Endothelial cell of umbilical vein (primary cell): ENCODE measurements around the gene OSBPL1A. TPM values are rescaled to one million over a fixed set of nuclear protein-coding genes. Genes with fewer than 3 reads are reported as not detected.

Experiments used
- BruUV-seq: library from RNA; stranded (reverse); fragments of 400-500 nt; replicated peaks from 2 replicates; lab custom pipeline; 2021; lab: Mats Ljungman, UMichigan
- CTCF ChIA-PET: fragments of 300-600, 350-600 bp; sonication (Branson Sonifier 250); formaldehyde crosslinking; loops from one replicate; lab custom pipeline; 2021; ENCODE audit warnings: antibody characterized with exemption, inconsistent platforms; lab: Charles Lee
- POLR2A ChIA-PET: fragments of 300-600, 350-600 bp; sonication (Branson Sonifier 250); formaldehyde crosslinking; loops from one replicate; lab custom pipeline; 2021; ENCODE audit warnings: antibody characterized with exemption, inconsistent platforms; lab: Charles Lee
- DNase-seq: peaks from one replicate; pipeline ENCODE4 v3.0.0-alpha.2; 2011; ENCODE audit warnings: low read depth, low spot score
- FAIRE-seq: peaks from 2 replicates; lab custom pipeline; 2011; peaks lifted over from hg19 to GRCh38; lab: Jason Lieb, UNC
- H2AFZ ChIP-seq: 2 replicates; pipeline ENCODE4 v1.6.0; 2012; ENCODE audit warnings: low read depth, low read length, control low read depth, inconsistent platforms
- H3K27ac ChIP-seq: 2 replicates; pipeline ENCODE4 v1.5.1; 2011; ENCODE audit warnings: low read depth, mild to moderate bottlenecking, control low read depth, low read length, moderate library complexity; ENCODE audit not compliant: insufficient read depth
- H3K27me3 ChIP-seq, 2 experiments: 2 replicates each; pipeline versions ENCODE4 v1.6.0 to v1.6.1; 2011; ENCODE audit warnings: low read length in 2 of 2, mixed read lengths in 1 of 2; ENCODE audit not compliant: control insufficient read depth in 2 of 2, insufficient read depth in 2 of 2
- H3K36me3 ChIP-seq, 2 experiments: 2 replicates in 1 of 2; 3 replicates in 1 of 2; pipeline ENCODE4 v1.5.1; 2011; ENCODE audit warnings: low read length in 2 of 2, mild to moderate bottlenecking in 1 of 2, moderate library complexity in 1 of 2; ENCODE audit not compliant: control insufficient read depth in 2 of 2, insufficient read depth in 2 of 2; ENCODE audit errors: extremely low read depth in 1 of 2
- H3K4me1 ChIP-seq: 3 replicates; pipeline ENCODE4 v1.5.1; 2011; ENCODE audit warnings: mild to moderate bottlenecking, low read length; ENCODE audit not compliant: control insufficient read depth, insufficient read depth; ENCODE audit errors: extremely low read depth
- H3K4me2 ChIP-seq: 2 replicates; pipeline ENCODE4 v1.6.1; 2011; ENCODE audit warnings: low read length, control low read depth, mixed read lengths; ENCODE audit not compliant: insufficient read depth
- H3K4me3 ChIP-seq, 3 experiments: fragments of 200-600 bp in 1 of 3; sonication (generic), shearing (Covaris generic) in 1 of 3; replicated peaks in 1 of 3; 2 replicates each; pipeline ENCODE4 v1.5.1; 2011 to 2016; ENCODE audit warnings: control low read depth in 3 of 3, low read length in 3 of 3, mild to moderate bottlenecking in 2 of 3, inconsistent platforms in 1 of 3, low read depth in 1 of 3, moderate library complexity in 1 of 3; ENCODE audit not compliant: insufficient read depth in 1 of 3
- H3K79me2 ChIP-seq: 2 replicates; pipeline ENCODE4 v1.6.0; 2012; ENCODE audit warnings: low read length, inconsistent platforms; ENCODE audit not compliant: control insufficient read depth, insufficient read depth
- H3K9ac ChIP-seq: replicated peaks from 2 replicates; pipeline ENCODE3; 2011; ENCODE audit warnings: low read length, control low read depth; ENCODE audit not compliant: insufficient read depth; ENCODE audit errors: extremely low read depth
- H3K9me1 ChIP-seq: replicated peaks from 3 replicates; pipeline ENCODE4 v1.6.0; 2011; ENCODE audit warnings: mild to moderate bottlenecking, low read length; ENCODE audit not compliant: control insufficient read depth, insufficient read depth; ENCODE audit errors: extremely low read depth
- H3K9me3 ChIP-seq: replicated peaks from 2 replicates; pipeline ENCODE4 v1.5.1; 2012; ENCODE audit warnings: low read length, inconsistent platforms; ENCODE audit not compliant: control insufficient read depth, insufficient read depth
- H4K20me1 ChIP-seq: replicated peaks from 2 replicates; pipeline ENCODE3; 2011; ENCODE audit warnings: mild to moderate bottlenecking, low read length; ENCODE audit not compliant: control insufficient read depth, insufficient read depth; ENCODE audit errors: extremely low read depth
- CTCF ChIP-seq, 2 donors: IDR thresholded peaks; 1 replicate in 1 of 2; 2 replicates in 1 of 2; pipeline ENCODE4 v1.5.1; 2011; ENCODE audit warnings: low read length in 2 of 2, mild to moderate bottlenecking in 2 of 2, moderate library complexity in 2 of 2, control low read depth in 1 of 2, inconsistent platforms in 1 of 2, low read depth in 1 of 2; ENCODE audit not compliant: insufficient read depth in 1 of 2; ENCODE audit errors: extremely low read depth in 1 of 2
- EZH2 ChIP-seq: IDR thresholded peaks from 2 replicates; pipeline ENCODE4 v1.6.1; 2012; ENCODE audit warnings: borderline replicate concordance, low read depth, mild to moderate bottlenecking, moderate library complexity, low read length, inconsistent platforms; ENCODE audit not compliant: severe bottlenecking
- FOS ChIP-seq: IDR thresholded peaks from 2 replicates; pipeline ENCODE4 v1.6.1; 2011; ENCODE audit warnings: mild to moderate bottlenecking, low read length, moderate library complexity, borderline replicate concordance; ENCODE audit not compliant: insufficient read depth
- GATA2 ChIP-seq: IDR thresholded peaks from 2 replicates; pipeline ENCODE4 v1.7.0; 2011; ENCODE audit warnings: low read depth, mild to moderate bottlenecking, moderate library complexity, mixed read lengths, low read length; ENCODE audit not compliant: insufficient read length, insufficient read depth
- MYC ChIP-seq: IDR thresholded peaks from one replicate; pipeline ENCODE4 v1.6.1; 2011; ENCODE audit warnings: mild to moderate bottlenecking, low read depth, low read length
- POLR2A ChIP-seq: IDR thresholded peaks from 2 replicates; pipeline ENCODE4 v1.6.1; 2012; ENCODE audit warnings: low read depth, mild to moderate bottlenecking, control low read depth, low read length
- POLR2AphosphoS5 ChIP-seq: IDR thresholded peaks from 2 replicates; pipeline ENCODE4 v1.6.1; 2012; ENCODE audit warnings: low read depth, mild to moderate bottlenecking, control low read depth, low read length, moderate library complexity; ENCODE audit not compliant: insufficient read depth
- dilution Hi-C: fragments of 300-500 bp; cut with MboI; formaldehyde crosslinking; loops from one replicate; pipeline ENCODE4 v1.15.0; 2019; ENCODE audit warnings: low sequenced_read_pairs; ENCODE audit not compliant: extremely low pct_ligation_motif_present
- intact Hi-C: fragments of 100-400 bp; cut with micrococcal nuclease; formaldehyde crosslinking; loops from one replicate; pipeline ENCODE4 v1.10.0; 2022
- polyA plus RNA-seq, 4 experiments: library from polyadenylated mRNA; depleted of rRNA in 3 of 4; stranded (reverse) in 3 of 4; unstranded in 1 of 4; fragments of >200 nt; gene quantifications; 2 replicates each; pipeline versions ENCODE4 v1.2.1 to v1.2.3, GENCODE V29; 2011 to 2012; ENCODE audit warnings: missing spikeins in 1 of 4
- total RNA-seq: library from RNA; stranded (reverse); gene quantifications from 2 replicates; pipeline ENCODE4 v1.2.3, GENCODE V29; 2021
- TF ChIP-seq, protein P1 (sequence below): IDR thresholded peaks from 2 replicates; pipeline ENCODE4 v1.6.1; 2011; ENCODE audit not compliant: insufficient read depth, insufficient read length

The OSBPL1A gene
- total and polyA plus RNA-seq, 2 donors (not counting 3 experiments of a cell fraction or from before 2014, with no cell fraction given), result 6.4 to 16.5 TPM

DNA sequence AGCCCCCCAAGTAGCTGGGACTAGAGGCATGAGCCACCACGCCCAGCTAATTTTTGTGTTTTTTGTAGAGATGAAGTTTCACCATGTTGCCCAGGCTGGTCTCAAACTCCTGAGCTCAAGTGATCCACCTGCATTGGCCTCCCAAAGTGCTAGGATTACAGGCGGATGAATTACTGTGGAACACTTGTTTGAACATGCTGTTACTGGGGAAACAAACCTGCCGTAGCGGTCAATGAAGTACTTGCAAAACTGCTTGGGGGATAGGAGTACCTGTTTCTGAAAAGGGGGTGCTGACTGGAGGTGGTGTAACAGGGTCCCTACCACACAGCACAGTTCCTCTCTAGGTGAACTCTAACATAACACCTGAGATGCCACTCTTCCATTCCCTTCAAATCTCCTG is 22.9 kb upstream of the OSBPL1A start:
- H3K36me3 ChIP-seq, result no peaks in the 10 kb centered on the region
- H2AFZ ChIP-seq, result no peak overlapping the region
- H3K4me3 ChIP-seq, result no peak overlapping the region
- ChIA-PET CTCF (no interaction called here), POLR2A (no interaction called here)
- dilution Hi-C loops (no loop called here), intact Hi-C loops (no loop called here)
- no peak overlapping the region for H3K4me2 ChIP-seq
- no peak overlapping the region for H3K27ac ChIP-seq
- H3K79me2 ChIP-seq, result no peaks in the 10 kb centered on the region
- H3K9me1 ChIP-seq, result no peaks in the 10 kb centered on the region
- no peaks in the 10 kb centered on the region for H3K4me1 ChIP-seq
- no TSS peak for BruUV-seq
- TF ChIP-seq POLR2A (no peak), GATA2 (no peak), EZH2 (no peak), POLR2AphosphoS5 (no peak), FOS (no peak), MYC (no peak), CTCF (IDR thresholded peaks at IDR 0.05; ENCODE audit: extremely low read depth in 1 of 2, insufficient read depth in 1 of 2, low read depth in 1 of 2, low read length in 2 of 2) (no peak)
- TF ChIP-seq, protein P1, sequence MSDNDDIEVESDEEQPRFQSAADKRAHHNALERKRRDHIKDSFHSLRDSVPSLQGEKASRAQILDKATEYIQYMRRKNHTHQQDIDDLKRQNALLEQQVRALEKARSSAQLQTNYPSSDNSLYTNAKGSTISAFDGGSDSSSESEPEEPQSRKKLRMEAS, result no peak
- no peaks in the 10 kb centered on the region for H3K9me3 ChIP-seq
- FAIRE-seq (no peak), DNase-seq (no peak)
- peaks cover 19 to 26% of the 10 kb centered on the region in 2 experiments for H3K27me3 ChIP-seq
- no peaks in the 10 kb centered on the region for H4K20me1 ChIP-seq
- no peak overlapping the region for H3K9ac ChIP-seq
